HEK293 (cell line): ENCODE measurements around the gene CCDC77.
A peak's percentile ranks its signal among the peaks of the same experiment; 100 is the strongest.

Experiments used
- BCL11A ChIP-seq: fragments of 450-650 bp; formaldehyde crosslinking; IDR thresholded peaks from 2 replicates; pipeline ENCODE4 v1.5.1; 2016; ENCODE audit warnings: low read depth, missing biosample characterization, missing genetic modification characterization
- GLIS1 ChIP-seq: fragments of 450-650 bp; formaldehyde crosslinking; IDR thresholded peaks from 2 replicates; pipeline ENCODE4 v1.5.1; 2016; ENCODE audit warnings: missing biosample characterization, missing genetic modification characterization
- GLIS2 ChIP-seq: fragments of 450-650 bp; formaldehyde crosslinking; IDR thresholded peaks from 2 replicates; pipeline ENCODE4 v1.5.1; 2016; ENCODE audit warnings: missing biosample characterization, missing genetic modification characterization
- HOXA7 ChIP-seq: sonication (generic); formaldehyde crosslinking; IDR thresholded peaks from 2 replicates; pipeline ENCODE4 v1.8.1; 2022; ENCODE audit warnings: missing genetic modification reagents, borderline replicate concordance
- IKZF3 ChIP-seq: fragments of 450-650 bp; IDR thresholded peaks from 2 replicates; pipeline ENCODE4 v1.5.0; 2018; ENCODE audit warnings: missing biosample characterization, mild to moderate bottlenecking, missing genetic modification characterization, moderate library complexity
- KLF1 ChIP-seq: fragments of 450-650 bp; formaldehyde crosslinking; IDR thresholded peaks from 2 replicates; pipeline ENCODE4 v1.5.1; 2016; ENCODE audit warnings: missing biosample characterization, missing genetic modification characterization
- KLF16 ChIP-seq: fragments of 450-650 bp; formaldehyde crosslinking; IDR thresholded peaks from 2 replicates; pipeline ENCODE4 v1.5.1; 2017; ENCODE audit warnings: missing biosample characterization, missing genetic modification characterization
- MZF1 ChIP-seq: fragments of 450-650 bp; formaldehyde crosslinking; IDR thresholded peaks from 2 replicates; pipeline ENCODE4 v1.5.1; 2017; ENCODE audit warnings: missing biosample characterization, missing genetic modification characterization, borderline replicate concordance
- PBX3 ChIP-seq: sonication (generic); formaldehyde crosslinking; IDR thresholded peaks from 2 replicates; pipeline ENCODE4 v1.8.1; 2022; ENCODE audit warnings: mild to moderate bottlenecking, moderate library complexity, missing genetic modification reagents
- PRDM6 ChIP-seq: fragments of 450-650 bp; formaldehyde crosslinking; IDR thresholded peaks from 2 replicates; pipeline ENCODE4 v1.5.1; 2017; ENCODE audit warnings: missing biosample characterization, missing genetic modification characterization
- SCRT2 ChIP-seq: fragments of 450-650 bp; formaldehyde crosslinking; IDR thresholded peaks from 2 replicates; pipeline ENCODE4 v1.5.1; 2016; ENCODE audit warnings: missing biosample characterization, missing genetic modification characterization
- ZNF121 ChIP-seq: fragments of 450-650 bp; formaldehyde crosslinking; IDR thresholded peaks from 2 replicates; pipeline ENCODE4 v1.5.1; 2016; ENCODE audit warnings: missing biosample characterization, missing genetic modification characterization
- ZNF16 ChIP-seq: fragments of 450-650 bp; formaldehyde crosslinking; IDR thresholded peaks from 2 replicates; pipeline ENCODE4 v1.5.1; 2016; ENCODE audit warnings: low read depth, missing biosample characterization, missing genetic modification characterization
- ZNF2 ChIP-seq: fragments of 450-650 bp; formaldehyde crosslinking; IDR thresholded peaks from 2 replicates; pipeline ENCODE4 v1.5.1; 2016; ENCODE audit warnings: missing biosample characterization, missing genetic modification characterization
- ZNF211 ChIP-seq: fragments of 450-650 bp; formaldehyde crosslinking; IDR thresholded peaks from 2 replicates; pipeline ENCODE4 v1.5.1; 2016; ENCODE audit warnings: low read depth, missing biosample characterization, missing genetic modification characterization
- ZNF214 ChIP-seq: fragments of 450-650 bp; formaldehyde crosslinking; IDR thresholded peaks from 2 replicates; pipeline ENCODE4 v1.5.1; 2017; ENCODE audit warnings: missing biosample characterization, mild to moderate bottlenecking, missing genetic modification characterization, borderline replicate concordance
- ZNF26 ChIP-seq: fragments of 450-650 bp; formaldehyde crosslinking; IDR thresholded peaks from 2 replicates; pipeline ENCODE4 v1.5.1; 2016; ENCODE audit warnings: missing biosample characterization, missing genetic modification characterization
- ZNF274 ChIP-seq, 2 experiments: fragments of 200-500 bp in 1 of 2; fragments of 450-650 bp in 1 of 2; sonication (Bioruptor generic) in 1 of 2; formaldehyde crosslinking in 1 of 2; IDR thresholded peaks; 2 replicates each; pipeline versions ENCODE4 v1.5.1 to v1.6.1; 2014 to 2016; ENCODE audit warnings: borderline replicate concordance in 1 of 2, inconsistent platforms in 1 of 2, low read length in 1 of 2, missing biosample characterization in 1 of 2, missing genetic modification characterization in 1 of 2
- ZNF280D ChIP-seq: fragments of 450-650 bp; formaldehyde crosslinking; IDR thresholded peaks from 2 replicates; pipeline ENCODE4 v1.5.1; 2016; ENCODE audit warnings: missing biosample characterization, missing genetic modification characterization
- ZNF335 ChIP-seq: fragments of 450-650 bp; formaldehyde crosslinking; conservative IDR thresholded peaks from 2 replicates; pipeline ENCODE4 v1.5.1; 2016; ENCODE audit warnings: missing biosample characterization, missing genetic modification characterization
- ZNF354C ChIP-seq: fragments of 450-650 bp; formaldehyde crosslinking; IDR thresholded peaks from 2 replicates; pipeline ENCODE4 v1.5.1; 2016; ENCODE audit warnings: missing biosample characterization, missing genetic modification characterization, low read depth, borderline replicate concordance
- ZNF394 ChIP-seq: fragments of 450-650 bp; formaldehyde crosslinking; IDR thresholded peaks from 2 replicates; pipeline ENCODE4 v1.5.1; 2016; ENCODE audit warnings: missing biosample characterization, missing genetic modification characterization, mild to moderate bottlenecking, moderate library complexity, borderline replicate concordance
- ZNF398 ChIP-seq: fragments of 450-650 bp; formaldehyde crosslinking; IDR thresholded peaks from 2 replicates; pipeline ENCODE4 v1.5.1; 2017; ENCODE audit warnings: missing biosample characterization, missing genetic modification characterization
- ZNF513 ChIP-seq: fragments of 450-650 bp; IDR thresholded peaks from 2 replicates; pipeline ENCODE4 v1.5.1; 2018; ENCODE audit warnings: missing biosample characterization, missing genetic modification characterization
- ZNF548 ChIP-seq: fragments of 450-650 bp; formaldehyde crosslinking; IDR thresholded peaks from 2 replicates; pipeline ENCODE4 v1.5.1; 2016; ENCODE audit warnings: missing biosample characterization, missing genetic modification characterization
- ZNF629 ChIP-seq: fragments of 450-650 bp; formaldehyde crosslinking; IDR thresholded peaks from 2 replicates; pipeline ENCODE4 v1.5.1; 2017; ENCODE audit warnings: missing biosample characterization, missing genetic modification characterization
- ZNF664 ChIP-seq: fragments of 450-650 bp; formaldehyde crosslinking; IDR thresholded peaks from 2 replicates; pipeline ENCODE4 v1.5.1; 2016; ENCODE audit warnings: missing biosample characterization, missing genetic modification characterization
- ZNF768 ChIP-seq: fragments of 450-650 bp; formaldehyde crosslinking; IDR thresholded peaks from 2 replicates; pipeline ENCODE4 v1.5.1; 2018; ENCODE audit warnings: missing biosample characterization, mild to moderate bottlenecking, missing genetic modification characterization

The CCDC77 gene

GRCh38 chr12:459430-460258 is 58.2 kb downstream of the CCDC77 start, which contains the start of gene B4GALNT3 (continued):
- TF ChIP-seq GLIS2 (tag by site-specific recombination) (peak; percentile 90), SCRT2 (tag by site-specific recombination) (no peak), PRDM6 (no peak), MZF1 (no peak), ZNF211 (tag by site-specific recombination) (no peak), ZNF16 (tag by site-specific recombination) (no peak), ZNF354C (no peak), ZNF768 (no peak), ZNF2 (tag by site-specific recombination) (no peak), GLIS1 (no peak), ZNF214 (tag by site-specific recombination) (no peak), ZNF280D (tag by site-specific recombination) (no peak), ZNF26 (no peak), ZNF394 (tag by site-specific recombination) (no peak), ZNF513 (tag by site-specific recombination) (no peak), ZNF274 (IDR thresholded peaks at IDR 0.05; ENCODE audit: low read length) (no peak), ZNF274 (tag by site-specific recombination; IDR thresholded peaks at IDR 0.05; ENCODE audit: borderline replicate concordance) (no peak), ZNF335 (tag by site-specific recombination) (peak; percentile 76), ZNF398 (tag by site-specific recombination) (no peak), ZNF664 (tag by site-specific recombination) (no peak), IKZF3 (tag by site-specific recombination) (no peak), HOXA7 (no peak), PBX3 (CRISPR knock-in tag) (no peak), KLF1 (tag by site-specific recombination) (0 out of 2 replicates have a peak, but pooled peaks have one; percentile 31), BCL11A (no peak), ZNF121 (tag by site-specific recombination) (no peak), ZNF629 (tag by site-specific recombination) (0 out of 2 replicates have a peak, but pooled peaks have one; percentile 18), KLF16 (tag by site-specific recombination) (no peak), ZNF548 (tag by site-specific recombination) (no peak)
